Osteocyte (in vitro differentiated cells): ENCODE measurements around the gene TSPYL4. TPM values are rescaled to one million over a fixed set of nuclear protein-coding genes. Genes with fewer than 3 reads are reported as not detected.

Experiments used
- DNase-seq: peaks from one replicate; pipeline ENCODE4 v3.0.0; 2021; ENCODE audit warnings: mixed read lengths; ENCODE audit not compliant: unreplicated experiment; ENCODE audit errors: extremely low spot score
- H3K27ac Mint-ChIP-seq: one replicate; pipeline ENCODE4 v1.8.0; 2021; ENCODE audit warnings: mild to moderate bottlenecking, mixed read lengths; ENCODE audit not compliant: unreplicated experiment
- H3K27me3 Mint-ChIP-seq: one replicate; pipeline ENCODE4 v1.8.0; 2021; ENCODE audit warnings: mixed read lengths; ENCODE audit not compliant: unreplicated experiment
- H3K36me3 Mint-ChIP-seq: one replicate; pipeline ENCODE4 v1.8.0; 2021; ENCODE audit warnings: mixed read lengths; ENCODE audit not compliant: unreplicated experiment
- H3K4me1 Mint-ChIP-seq: one replicate; pipeline ENCODE4 v1.8.0; 2021; ENCODE audit warnings: mixed read lengths; ENCODE audit not compliant: unreplicated experiment
- H3K4me3 Mint-ChIP-seq: one replicate; pipeline ENCODE4 v1.8.0; 2021; ENCODE audit warnings: mild to moderate bottlenecking, moderate library complexity, mixed read lengths; ENCODE audit not compliant: unreplicated experiment
- H3K9me3 Mint-ChIP-seq: one replicate; pipeline ENCODE4 v1.8.0; 2021; ENCODE audit warnings: mixed read lengths; ENCODE audit not compliant: unreplicated experiment
- total RNA-seq: library from RNA; stranded (reverse); gene quantifications from 2 replicates; pipeline ENCODE4 v1.2.1, GENCODE V29; 2021
- TF ChIP-seq, protein P1 (sequence below): fragments of 200-600 bp; sonication (generic); IDR thresholded peaks from 2 replicates; pipeline ENCODE4 v1.5.0; 2021; ENCODE audit warnings: antibody characterized with exemption, mild to moderate bottlenecking, moderate library complexity

TSPYL4 gene
- total RNA-seq, 1 donor from 2014 or later: 32.6 TPM

DNA sequence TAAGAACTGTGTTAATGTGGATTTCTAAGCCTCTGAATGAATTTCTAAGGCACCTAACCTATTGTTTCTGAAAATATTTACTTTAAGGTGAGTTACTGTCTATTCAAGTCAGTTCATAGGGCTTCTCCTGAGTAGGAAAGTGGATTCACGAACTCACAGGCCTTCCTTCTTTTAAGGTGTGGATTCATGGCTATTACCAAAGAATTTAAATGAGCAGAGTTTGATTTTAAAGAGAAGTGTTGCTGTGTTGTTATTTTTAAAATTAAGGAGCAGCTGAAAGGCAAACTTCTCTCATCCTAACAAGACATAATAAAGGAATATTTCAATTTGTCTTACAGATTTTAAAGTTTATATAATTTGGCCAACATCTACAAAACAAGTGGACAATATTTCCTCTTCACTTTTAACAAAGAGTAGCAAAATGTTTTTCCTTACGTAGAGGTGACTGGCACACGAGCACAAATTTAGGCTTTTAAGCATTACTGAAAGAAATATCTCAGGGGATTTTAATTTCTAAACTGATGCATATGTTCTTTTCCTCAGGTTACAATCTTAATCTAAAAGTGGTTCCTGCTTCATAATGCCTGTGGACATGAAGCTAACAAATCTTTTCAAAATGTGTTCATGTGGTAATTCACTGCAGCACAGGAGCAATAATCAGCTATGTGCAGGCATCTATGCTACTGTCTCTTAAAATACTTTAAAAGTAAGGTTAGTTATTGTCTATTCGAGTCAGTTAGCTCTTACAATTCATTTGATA is 602 bp upstream of the TSPYL4 start:
- Mint-ChIP-seq H3K36me3 (peaks cover 2% of the 10 kb centered on the region), H3K4me1 (peaks cover 29% of the 10 kb centered on the region), H3K9me3 (no peaks in the 10 kb centered on the region), H3K27ac (no peak overlapping the region), H3K27me3 (no peaks in the 10 kb centered on the region), H3K4me3 (no peak overlapping the region)
- TF ChIP-seq, protein P1, sequence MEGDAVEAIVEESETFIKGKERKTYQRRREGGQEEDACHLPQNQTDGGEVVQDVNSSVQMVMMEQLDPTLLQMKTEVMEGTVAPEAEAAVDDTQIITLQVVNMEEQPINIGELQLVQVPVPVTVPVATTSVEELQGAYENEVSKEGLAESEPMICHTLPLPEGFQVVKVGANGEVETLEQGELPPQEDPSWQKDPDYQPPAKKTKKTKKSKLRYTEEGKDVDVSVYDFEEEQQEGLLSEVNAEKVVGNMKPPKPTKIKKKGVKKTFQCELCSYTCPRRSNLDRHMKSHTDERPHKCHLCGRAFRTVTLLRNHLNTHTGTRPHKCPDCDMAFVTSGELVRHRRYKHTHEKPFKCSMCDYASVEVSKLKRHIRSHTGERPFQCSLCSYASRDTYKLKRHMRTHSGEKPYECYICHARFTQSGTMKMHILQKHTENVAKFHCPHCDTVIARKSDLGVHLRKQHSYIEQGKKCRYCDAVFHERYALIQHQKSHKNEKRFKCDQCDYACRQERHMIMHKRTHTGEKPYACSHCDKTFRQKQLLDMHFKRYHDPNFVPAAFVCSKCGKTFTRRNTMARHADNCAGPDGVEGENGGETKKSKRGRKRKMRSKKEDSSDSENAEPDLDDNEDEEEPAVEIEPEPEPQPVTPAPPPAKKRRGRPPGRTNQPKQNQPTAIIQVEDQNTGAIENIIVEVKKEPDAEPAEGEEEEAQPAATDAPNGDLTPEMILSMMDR: no peak
- DNase-seq: no peak

DNA sequence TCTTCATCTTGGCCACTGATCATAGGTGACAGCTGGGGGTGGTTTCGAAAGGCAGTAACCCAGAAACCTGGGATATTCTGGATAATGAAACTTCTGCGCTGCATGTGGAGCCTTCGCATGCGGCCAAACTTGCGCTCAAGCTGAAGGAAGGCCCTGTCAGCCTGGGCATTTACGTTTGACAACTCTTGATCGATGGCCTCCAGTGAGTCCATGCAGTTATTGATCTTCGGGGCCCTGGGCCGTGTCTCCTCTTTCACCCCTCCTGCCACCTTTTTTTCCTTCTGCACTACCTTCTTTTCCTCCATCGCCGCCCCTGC is 729 bp downstream of the TSPYL4 start:
- Mint-ChIP-seq H3K27me3 (no peaks in the 10 kb centered on the region), H3K36me3 (peaks cover 2% of the 10 kb centered on the region), H3K9me3 (no peaks in the 10 kb centered on the region), H3K4me1 (peaks cover 29% of the 10 kb centered on the region), H3K4me3 (no peak overlapping the region), H3K27ac (no peak overlapping the region)
- TF ChIP-seq, protein P1: no peak
- no peak for DNase-seq

DNA sequence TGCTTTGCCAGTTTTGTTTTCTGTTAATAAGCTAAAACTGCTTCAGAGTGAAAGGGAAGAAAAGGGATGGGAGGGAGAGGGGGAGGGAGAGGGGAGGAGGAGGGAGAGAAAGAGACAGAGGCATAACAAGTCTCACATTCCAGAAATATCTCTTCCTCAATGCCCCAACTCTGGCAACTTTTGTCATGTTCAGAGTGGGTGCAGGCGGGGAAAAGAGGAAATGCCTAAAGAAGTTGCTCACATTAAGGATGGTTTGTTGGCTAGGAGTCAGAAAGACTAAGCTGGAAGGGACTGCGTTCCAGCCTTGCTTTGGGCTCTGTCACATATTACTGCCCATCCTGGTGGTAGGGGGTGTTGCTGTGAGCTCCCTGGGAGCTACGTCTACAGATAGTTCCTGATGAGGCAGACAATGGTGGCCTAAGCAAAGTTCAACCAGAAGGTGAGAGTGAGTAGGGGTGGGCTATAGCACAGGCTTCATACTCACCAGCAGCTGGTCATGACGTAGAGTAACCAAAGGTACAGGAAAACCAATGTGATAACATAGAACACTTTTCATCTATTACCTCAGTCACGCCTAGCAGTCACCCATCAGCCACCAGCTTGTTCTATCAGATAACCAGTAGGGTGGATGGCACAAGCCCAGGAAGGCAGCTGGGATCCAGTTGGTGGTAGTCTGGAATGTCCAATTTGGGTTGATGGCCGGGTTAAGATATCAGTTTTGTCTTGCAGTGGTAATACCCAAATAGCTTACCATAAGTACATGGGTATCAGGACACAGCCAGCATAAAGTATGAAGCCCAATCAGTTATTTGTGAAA is 2.1 kb downstream of the TSPYL4 start:
- H3K4me3 Mint-ChIP-seq: peak overlapping the region; percentile 65
- DNase-seq: no peak
- no peaks in the 10 kb centered on the region for H3K27me3 Mint-ChIP-seq

DNA sequence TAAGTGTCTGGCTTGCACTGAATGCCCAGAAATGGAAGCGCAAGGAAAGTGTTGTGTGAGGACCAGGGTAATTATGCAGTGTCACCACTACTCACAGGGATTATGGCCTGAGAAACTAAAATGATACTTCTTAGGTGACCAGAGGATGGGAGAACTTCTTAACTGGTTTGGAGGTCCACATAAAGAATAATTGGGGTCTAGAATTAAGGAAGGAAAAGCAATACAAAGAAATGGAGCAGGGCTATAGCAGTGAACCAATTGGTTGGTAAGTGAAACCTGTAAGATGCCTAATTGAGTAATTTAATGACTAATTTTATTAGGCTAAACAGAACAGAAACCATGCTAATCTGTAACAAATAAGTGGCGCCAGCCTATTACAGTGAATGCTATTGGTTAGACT is 5.3 kb downstream of the TSPYL4 start:
- H3K27me3 Mint-ChIP-seq: no peaks in the 10 kb centered on the region
- peaks cover 29% of the 10 kb centered on the region for H3K4me1 Mint-ChIP-seq
- H3K27ac Mint-ChIP-seq: no peak overlapping the region
- H3K4me3 Mint-ChIP-seq: no peak overlapping the region
- no peaks in the 10 kb centered on the region for H3K9me3 Mint-ChIP-seq
- H3K36me3 Mint-ChIP-seq: peaks cover 4% of the 10 kb centered on the region
- no peak for DNase-seq
- TF ChIP-seq, protein P1: no peak

More for the DNA sequence above, 2.1 kb downstream of the TSPYL4 start:
- Mint-ChIP-seq H3K4me1 (peaks cover 29% of the 10 kb centered on the region), H3K9me3 (no peaks in the 10 kb centered on the region), H3K36me3 (peaks cover 2% of the 10 kb centered on the region), H3K27ac (peak overlapping the region; percentile 83)
- TF ChIP-seq, protein P1: no peak

DNA sequence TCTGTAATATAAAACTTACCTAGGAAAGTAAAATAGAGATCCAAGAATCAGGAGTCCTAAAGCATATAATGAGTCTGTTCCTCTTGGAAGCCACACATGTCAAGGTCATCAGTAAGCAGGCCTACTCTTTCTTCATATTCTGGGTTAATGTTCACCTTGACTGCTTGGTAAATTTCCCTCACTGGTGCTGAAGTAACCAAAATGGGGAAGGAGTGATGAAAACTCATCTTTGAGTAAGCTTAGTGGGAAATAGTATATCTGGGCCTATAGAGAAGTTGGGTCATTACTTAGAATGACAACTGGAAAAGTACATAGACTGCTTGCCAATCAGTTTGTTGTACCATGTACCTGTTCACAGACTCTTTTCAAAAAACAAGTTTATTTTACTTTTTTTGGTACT is 6.6 kb downstream of the TSPYL4 start:
- H3K4me1 Mint-ChIP-seq: peaks cover 27% of the 10 kb centered on the region
- H3K27me3 Mint-ChIP-seq: no peaks in the 10 kb centered on the region
- H3K4me3 Mint-ChIP-seq: no peak overlapping the region
- DNase-seq: no peak
- no peaks in the 10 kb centered on the region for H3K9me3 Mint-ChIP-seq
- H3K27ac Mint-ChIP-seq: no peak overlapping the region
- TF ChIP-seq, protein P1: no peak
- peaks cover 4% of the 10 kb centered on the region for H3K36me3 Mint-ChIP-seq
